ENCODE data around the gene FGF14. TPM values are rescaled to one million over a fixed set of nuclear protein-coding genes. Genes with fewer than 3 reads are reported as not detected.

The FGF14 gene
- total and polyA plus RNA-seq, 9 donors, result 0.06 to 4.8 (median 0.60) TPM; not detected in 2

- Histone ChIP-seq H3K4me1 (ENCODE audit: insufficient read depth) (no peaks in the 10 kb centered on the region), H3K36me3 (no peaks in the 10 kb centered on the region), H3K27me3 (no peaks in the 10 kb centered on the region), H3K4me3 (no peak overlapping the region), H3K27ac (no peak overlapping the region), H3K9me3 (no peaks in the 10 kb centered on the region)
- TF ChIP-seq POLR2A (IDR thresholded peaks at IDR 0.05), result no peak
- TF ChIP-seq CTCF (IDR thresholded peaks at IDR 0.05), result no peak
- 92 to 94% (median 94%) methylated on average over 4 of the region's 4 CpGs for whole genome bisulfite sequencing, 3 donors
- no peak for DNase-seq
- intact Hi-C loops (cut with DNase I), result no loop called here
Observed at GRCh38 chr13:101695870-101696516, 705.9 kb downstream of the FGF14 start.

DNA sequence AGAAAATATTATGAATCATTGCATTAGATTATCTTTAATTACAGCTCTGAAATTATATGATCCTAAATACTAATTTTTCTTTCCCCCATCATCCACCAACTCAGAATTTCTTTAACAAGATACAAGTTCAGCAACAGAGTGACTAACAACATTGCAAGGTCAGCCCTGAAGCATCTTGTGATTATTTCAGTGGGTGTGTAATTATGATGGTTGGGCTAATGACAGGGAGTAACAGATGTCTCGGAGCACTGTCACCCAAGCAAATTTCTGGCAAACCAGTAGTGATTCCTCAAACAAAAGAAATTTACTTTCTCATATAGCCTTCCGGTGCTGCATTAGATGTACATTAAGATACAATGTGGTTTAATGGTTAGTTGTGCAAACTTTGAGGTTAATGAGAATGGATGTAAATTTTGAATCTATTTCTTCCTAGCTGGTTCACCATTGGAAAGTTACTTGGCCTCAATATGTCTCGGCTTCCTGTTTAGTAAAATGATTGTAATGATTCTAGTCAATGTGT is 710.4 kb downstream of the FGF14 start:
- no peak overlapping the region for H3K27ac ChIP-seq
- no peak for TF ChIP-seq POLR2A (IDR thresholded peaks at IDR 0.05)
- no peak for TF ChIP-seq EP300 (IDR thresholded peaks at IDR 0.05)
- TF ChIP-seq CTCF (IDR thresholded peaks at IDR 0.05), result no peak
- no peak for DNase-seq
- intact Hi-C loops (cut with DNase I), result no loop called here
- no peak overlapping the region for H3K4me3 ChIP-seq
- no peaks in the 10 kb centered on the region for H3K36me3 ChIP-seq
- H3K27me3 ChIP-seq, result no peaks in the 10 kb centered on the region
- no peaks in the 10 kb centered on the region for H3K4me1 ChIP-seq (ENCODE audit: insufficient read depth)
- H3K9me3 ChIP-seq, result no peaks in the 10 kb centered on the region
- 75 to 78% (median 76%) methylated on average over 3 of the region's 3 CpGs for WGBS, 3 donors

DNA sequence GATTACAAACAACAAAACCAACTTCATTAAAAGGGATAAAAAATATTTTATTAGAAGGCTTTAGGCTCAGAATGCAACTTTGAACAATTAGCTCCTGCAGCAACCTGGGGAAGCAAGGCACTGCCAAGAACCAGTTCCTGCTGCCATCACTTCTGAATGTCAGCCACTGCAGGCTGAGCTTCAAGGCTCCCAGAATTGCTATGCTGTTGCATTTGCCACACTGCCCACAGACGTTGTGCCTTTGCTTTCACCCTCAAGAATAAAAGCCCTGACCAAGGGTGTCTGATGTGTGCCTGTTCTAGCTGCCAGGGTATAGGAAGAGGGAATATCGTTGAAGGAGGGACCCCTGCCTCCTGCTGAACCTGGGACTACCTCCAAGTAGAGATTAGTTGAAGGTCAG is 711.0 kb downstream of the FGF14 start:
- no peaks in the 10 kb centered on the region for H3K27me3 ChIP-seq
- no peaks in the 10 kb centered on the region for H3K4me1 ChIP-seq (ENCODE audit: insufficient read depth)
- H3K27ac ChIP-seq, result no peak overlapping the region
- WGBS, 3 donors, result 9 to 19% (median 11%) methylated on average over 2 of the region's 2 CpGs
- no peaks in the 10 kb centered on the region for H3K9me3 ChIP-seq
- TF ChIP-seq CTCF (IDR thresholded peaks at IDR 0.05), result no peak
- TF ChIP-seq EP300 (IDR thresholded peaks at IDR 0.05), result no peak
- TF ChIP-seq POLR2A (IDR thresholded peaks at IDR 0.05), result no peak
- H3K4me3 ChIP-seq, result no peak overlapping the region
- intact Hi-C loops (cut with DNase I), result no loop called here
- H3K36me3 ChIP-seq, result no peaks in the 10 kb centered on the region
- no peak for DNase-seq

DNA sequence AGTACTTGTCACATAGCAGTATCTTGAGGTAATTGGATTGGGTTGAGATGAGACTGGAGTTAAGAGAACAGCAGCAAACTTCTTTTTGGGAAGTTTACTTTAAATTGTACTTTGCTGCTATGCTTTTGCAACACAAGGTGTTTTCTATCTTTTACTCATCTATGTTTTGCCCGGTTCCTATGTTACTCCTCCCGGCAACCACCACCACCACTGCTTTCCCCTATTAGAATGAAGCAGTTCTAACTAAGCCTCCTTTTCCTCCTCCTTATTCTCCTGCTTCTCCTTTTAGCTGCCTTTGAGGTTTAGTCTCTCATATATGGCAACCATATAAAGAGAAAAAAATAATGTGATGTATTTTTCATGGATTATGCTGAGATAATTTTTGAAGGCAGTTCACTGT is 715.8 kb downstream of the FGF14 start:
- no peak overlapping the region for H3K27ac ChIP-seq
- H3K4me1 ChIP-seq (ENCODE audit: insufficient read depth), result no peaks in the 10 kb centered on the region
- DNase-seq, result no peak
- TF ChIP-seq EP300 (IDR thresholded peaks at IDR 0.05), result no peak
- intact Hi-C loops (cut with DNase I), result no loop called here
- no peaks in the 10 kb centered on the region for H3K36me3 ChIP-seq
- no peak overlapping the region for H3K4me3 ChIP-seq
- no peaks in the 10 kb centered on the region for H3K9me3 ChIP-seq
- no peaks in the 10 kb centered on the region for H3K27me3 ChIP-seq
- 83 to 86% (median 85%) methylated on average over 2 of the region's 2 CpGs for WGBS, 3 donors

GRCh38 chr13:101681834-101682233 is 720.0 kb downstream of the FGF14 start:
- Histone ChIP-seq H3K27ac (no peak overlapping the region), H3K36me3 (no peaks in the 10 kb centered on the region), H3K9me3 (no peaks in the 10 kb centered on the region), H3K4me3 (no peak overlapping the region), H3K27me3 (no peaks in the 10 kb centered on the region), H3K4me1 (ENCODE audit: insufficient read depth) (no peaks in the 10 kb centered on the region)
- DNase-seq, result no peak
- intact Hi-C loops (cut with DNase I), result no loop called here
- no peak for TF ChIP-seq CTCF (IDR thresholded peaks at IDR 0.05)
- no peak for TF ChIP-seq EP300 (IDR thresholded peaks at IDR 0.05)
